HG03521 (cell line): Measurements from ENCODE around the gene MEGF11.
A peak's percentile ranks its signal among the peaks of the same experiment; 100 is the strongest.
"Not testable (repeated sequence)": the region's sequence is repeated elsewhere in the genome, so short reads cannot be mapped to it uniquely, and the experiment has no call there.

ENCODE experiments used
- ATAC-seq: cut with Tn5 transposase; IDR thresholded peaks from one replicate; pipeline ENCODE4 v1.9.1; 2021; ENCODE audit warnings: mild to moderate bottlenecking, moderate library complexity; ENCODE audit not compliant: unreplicated experiment

Gene MEGF11

DNA sequence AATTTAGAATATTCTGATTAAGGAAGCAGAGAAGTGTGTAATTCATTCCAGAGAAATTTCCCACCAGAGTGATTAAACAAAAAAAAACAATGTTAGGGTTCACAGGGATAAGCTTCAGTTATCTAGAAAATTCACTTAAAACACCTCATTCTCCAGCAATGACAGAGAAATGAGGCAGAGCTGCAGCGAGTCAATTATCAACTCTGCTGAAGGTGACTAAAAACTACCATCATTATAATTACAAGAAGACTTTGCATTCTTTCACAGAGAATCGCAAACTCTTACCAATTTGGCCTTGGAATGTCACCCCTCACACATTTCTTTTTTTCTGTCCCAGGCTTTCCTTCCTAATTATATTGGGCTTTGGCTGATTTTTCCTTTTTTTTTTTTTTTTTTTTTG, 267.1 kb downstream of the MEGF11 start:
- ATAC-seq = no peak

GRCh38 chr15:65985387-65985786, 268.2 kb downstream of the MEGF11 start:
- no peak for ATAC-seq

DNA sequence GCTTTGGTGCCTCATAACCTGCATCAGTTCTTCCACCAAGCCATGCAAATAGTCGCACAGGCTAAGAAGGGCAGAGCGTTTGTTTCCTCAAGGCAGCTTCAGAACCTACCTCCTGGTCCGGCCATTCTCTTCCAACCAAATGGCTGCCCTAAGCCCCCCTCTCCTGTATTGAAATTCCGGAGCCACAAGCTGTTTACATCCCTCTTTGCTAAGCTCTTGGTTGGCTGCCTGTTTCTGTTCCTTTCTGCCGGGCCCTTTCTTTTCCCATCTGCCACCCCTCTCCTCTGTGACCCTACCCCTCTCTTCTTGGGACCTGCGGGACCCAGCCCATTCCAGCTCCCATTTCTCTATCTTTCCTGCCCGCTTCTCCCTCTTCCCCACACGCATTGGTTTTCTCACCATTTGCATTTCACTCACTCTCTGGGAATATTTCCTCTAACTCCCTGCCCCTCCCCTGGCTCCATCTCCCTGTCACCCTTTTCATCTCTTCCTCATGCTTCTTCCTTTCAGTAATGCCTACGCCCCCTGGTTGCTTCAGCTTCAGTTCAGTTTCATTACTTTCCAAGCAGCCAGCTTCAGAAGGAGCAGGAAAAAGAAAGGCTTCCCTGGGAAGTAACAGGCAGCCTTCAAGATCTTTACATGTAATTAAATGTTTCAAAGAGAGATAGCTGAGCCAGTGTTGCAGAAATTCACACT, 270.8 kb downstream of the MEGF11 start:
- ATAC-seq = no peak

DNA sequence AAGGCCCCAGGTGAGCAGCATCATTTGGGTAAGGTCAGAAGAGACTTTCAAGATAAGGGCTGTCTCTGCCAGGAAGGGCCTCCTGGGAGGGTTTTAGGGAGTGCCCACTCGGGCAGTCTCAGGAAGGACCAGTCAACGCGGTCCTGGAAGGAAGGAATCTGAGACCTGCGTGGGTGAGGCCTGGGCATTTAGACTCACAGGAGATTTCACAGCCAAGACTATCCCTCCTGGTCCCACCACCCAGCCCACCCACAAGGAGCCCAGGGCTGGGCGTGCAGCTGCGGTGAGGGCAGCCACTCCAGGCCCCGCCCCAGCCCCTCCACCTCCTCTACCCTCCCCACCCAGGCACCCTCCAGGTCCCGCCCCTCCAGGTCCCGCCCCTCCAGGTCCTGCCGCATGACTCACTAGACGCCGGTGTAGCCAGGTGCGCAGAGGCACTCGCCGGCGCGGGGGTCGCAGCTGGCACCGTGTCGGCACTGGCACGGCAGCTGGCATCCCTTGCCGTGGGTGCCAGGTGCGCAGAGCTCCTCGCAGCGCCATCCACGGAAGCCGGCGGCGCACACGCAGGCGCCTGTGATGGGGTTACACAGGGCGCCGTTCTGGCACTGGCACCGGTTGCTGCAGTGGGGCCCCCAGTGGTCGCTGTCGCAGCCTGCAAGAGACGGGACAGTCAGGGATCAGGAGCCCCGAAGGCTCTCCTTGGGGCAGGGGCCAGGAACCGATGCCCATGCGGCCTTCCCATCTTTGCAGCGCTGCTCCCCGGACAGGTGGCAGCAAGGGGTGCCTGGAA, 271.5 kb downstream of the MEGF11 start:
- ATAC-seq = peak; percentile 67

DNA sequence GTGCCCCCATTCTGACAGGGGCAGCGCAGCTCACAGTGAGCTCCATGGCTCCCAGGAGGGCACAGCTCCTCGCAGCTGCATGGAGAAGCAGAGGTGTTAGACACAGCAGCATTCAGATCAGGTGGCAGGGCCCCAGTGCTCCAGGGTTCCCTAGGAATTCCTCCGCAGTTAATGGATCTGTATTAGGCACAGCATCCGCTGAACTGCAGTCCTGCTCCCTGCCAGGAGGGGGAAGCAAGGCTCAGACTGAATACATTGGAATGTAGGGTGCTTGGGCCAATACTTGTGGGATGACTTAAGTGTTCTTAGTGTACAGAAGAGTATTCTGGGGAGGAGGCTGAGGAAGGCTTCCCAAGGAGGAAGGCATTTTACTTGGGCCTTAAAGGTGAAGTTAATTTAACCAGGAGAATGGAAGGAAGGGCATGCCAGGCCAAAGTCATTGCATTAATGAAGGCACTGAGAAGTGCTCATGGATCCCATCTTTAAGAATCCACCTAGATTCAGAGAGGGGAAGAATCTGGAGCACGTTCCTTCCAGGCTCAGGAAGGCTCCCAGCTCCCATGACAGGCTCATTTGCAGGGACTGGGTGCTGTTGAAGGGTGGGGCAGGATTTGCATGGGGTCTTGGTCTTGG, 272.6 kb downstream of the MEGF11 start:
- ATAC-seq = no peak

- no peak for ATAC-seq
These were observed 273.7 kb downstream of the MEGF11 start for GRCh38 chr15:65979837-65980236.

GRCh38 chr15:65979316-65979715, 274.2 kb downstream of the MEGF11 start:
- ATAC-seq = no peak

DNA sequence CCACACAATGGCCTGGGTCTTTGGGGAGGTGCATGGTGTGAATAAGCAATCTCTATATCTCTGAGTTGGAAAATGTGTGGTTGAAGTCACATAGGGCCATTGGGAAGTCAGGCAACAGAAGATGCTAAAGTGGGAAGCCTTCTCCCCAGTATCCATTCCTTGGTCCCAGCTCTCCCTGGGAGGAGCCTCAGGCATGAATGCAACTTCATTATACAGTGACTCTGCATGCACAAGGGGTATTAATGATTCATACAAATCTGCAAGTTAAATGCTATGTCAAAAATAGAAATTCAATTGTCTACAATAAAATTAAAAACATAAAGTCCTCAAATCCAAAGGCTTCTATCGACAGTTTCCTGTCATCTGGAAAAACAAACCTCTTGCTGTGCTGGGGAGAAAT, 275.4 kb downstream of the MEGF11 start:
- ATAC-seq = no peak

DNA sequence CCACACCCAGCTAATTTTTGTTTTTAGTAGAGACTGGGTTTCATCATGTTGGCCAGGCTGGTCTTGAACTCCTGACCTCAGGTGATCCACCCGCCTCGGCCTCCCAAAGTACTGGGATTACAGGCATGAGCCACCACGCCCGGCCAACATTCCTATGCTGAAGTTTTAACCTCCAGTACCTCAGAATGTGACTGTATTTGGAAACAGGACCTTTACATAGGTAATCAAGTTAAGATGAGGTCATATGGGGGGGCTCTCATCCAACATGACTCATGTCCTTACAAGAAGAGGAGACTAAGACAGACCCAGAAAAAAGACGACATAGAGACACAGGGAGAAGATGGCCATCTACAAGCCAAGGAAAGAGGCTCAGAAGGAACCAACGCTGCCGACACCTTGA, 277.4 kb downstream of the MEGF11 start:
- ATAC-seq = not testable (repeated sequence)

- ATAC-seq = no peak
These were observed 281.9 kb downstream of the MEGF11 start for GRCh38 chr15:65971741-65971995.

GRCh38 chr15:65970937-65971740, 282.4 kb downstream of the MEGF11 start:
- ATAC-seq = no peak

- no peak for ATAC-seq
These were observed 283.4 kb downstream of the MEGF11 start for GRCh38 chr15:65969865-65970816.

DNA sequence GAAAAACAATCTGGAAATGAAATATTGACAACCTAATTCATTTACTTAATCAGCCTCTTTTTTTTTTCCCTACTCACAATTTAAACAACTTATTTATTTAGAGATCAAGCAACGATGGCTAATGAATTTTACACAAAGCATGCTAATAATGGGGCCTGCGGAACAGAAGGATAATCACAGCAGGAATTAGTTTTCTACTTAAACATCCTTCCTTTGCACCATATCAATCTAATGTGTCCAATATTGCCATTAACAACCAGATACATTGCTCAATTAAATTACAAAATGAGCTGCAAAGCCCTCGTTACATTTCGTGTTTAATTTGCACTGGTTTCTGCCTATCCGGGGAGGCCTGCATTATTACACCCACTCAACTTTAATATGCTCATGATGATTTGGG, 285.0 kb downstream of the MEGF11 start:
- no peak for ATAC-seq

- no peak for ATAC-seq
These were observed 288.6 kb downstream of the MEGF11 start for GRCh38 chr15:65964792-65965433.

GRCh38 chr15:65963911-65964482, 289.6 kb downstream of the MEGF11 start:
- ATAC-seq = no peak

GRCh38 chr15:65963358-65963757, 290.2 kb downstream of the MEGF11 start:
- no peak for ATAC-seq

DNA sequence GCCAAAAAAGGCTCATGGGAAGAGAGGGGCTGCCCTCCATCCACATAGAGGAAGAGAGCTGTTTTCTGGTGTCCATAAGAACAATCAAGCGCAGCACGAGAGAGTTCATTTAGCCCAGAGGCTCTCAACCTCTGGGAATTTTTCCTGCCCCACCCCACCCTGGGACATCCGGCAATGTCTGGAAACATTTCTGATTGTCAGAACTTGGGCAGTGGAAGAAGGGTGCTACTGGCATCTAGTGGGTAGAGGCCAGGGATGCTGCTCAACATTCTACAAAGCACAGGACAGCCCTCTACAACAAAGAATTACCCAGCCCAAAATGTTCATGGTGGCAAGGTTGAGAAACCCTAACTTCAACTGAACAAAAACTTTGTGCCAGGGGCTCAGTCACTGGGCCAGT, 291.4 kb downstream of the MEGF11 start:
- ATAC-seq = no peak

DNA sequence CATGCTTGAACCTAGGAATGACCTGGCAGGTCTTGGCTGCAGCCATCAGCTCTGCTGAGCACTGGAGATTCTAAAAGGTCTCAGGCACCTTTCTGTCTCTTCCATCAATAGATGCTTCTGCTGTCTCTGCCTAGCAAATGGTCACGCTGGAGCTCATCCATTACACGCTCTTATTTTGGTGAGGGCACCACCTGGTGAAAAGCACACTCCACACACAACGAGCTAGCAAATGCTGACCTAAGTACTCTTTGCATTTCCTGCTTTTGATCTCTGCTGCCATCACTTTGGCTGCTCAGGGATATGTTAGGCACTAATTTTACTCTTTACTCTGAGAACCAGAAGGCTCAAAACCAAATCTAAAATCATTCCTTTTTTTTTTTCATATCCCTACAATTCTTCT, 293.0 kb downstream of the MEGF11 start:
- ATAC-seq = no peak

DNA sequence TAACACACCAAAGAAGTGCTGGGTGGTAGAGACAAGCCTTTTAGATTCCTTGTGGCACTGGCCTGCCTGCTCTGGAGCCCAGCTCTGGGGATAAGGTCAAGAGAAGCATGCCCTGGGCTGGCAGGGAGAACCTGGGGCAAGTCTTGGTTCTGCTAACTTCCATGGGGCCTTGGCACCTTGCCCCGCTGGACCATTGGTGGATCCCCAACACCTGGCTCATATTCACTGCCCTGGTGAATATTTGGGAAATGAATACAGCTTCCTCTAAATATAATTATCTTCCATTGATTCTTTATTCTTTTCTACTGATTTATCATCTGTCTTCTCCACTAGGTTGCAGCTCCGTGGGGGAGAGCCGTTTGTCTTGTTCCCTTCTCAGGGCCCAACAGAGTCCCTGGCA, 294.7 kb downstream of the MEGF11 start:
- no peak for ATAC-seq

DNA sequence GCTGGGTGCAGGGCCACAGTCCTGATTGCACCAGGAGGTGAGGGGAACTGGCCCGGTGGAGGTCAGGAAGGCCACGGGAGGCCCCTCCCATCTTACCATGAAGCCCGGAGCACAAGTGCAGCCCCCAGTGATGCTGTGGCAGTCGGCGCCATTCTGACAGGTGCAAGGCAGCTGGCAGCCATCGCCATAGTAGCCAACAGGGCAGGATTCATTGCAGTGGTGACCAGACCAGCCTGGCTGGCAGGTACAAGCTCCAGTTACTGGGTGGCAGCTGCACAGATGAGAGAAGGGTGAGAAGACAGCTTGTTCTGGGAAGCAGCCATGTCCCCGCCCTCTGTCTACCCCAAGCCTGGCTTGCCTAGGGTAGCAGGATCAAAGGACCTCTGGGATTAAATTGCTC, 296.1 kb downstream of the MEGF11 start:
- no peak for ATAC-seq
